Stimulated activated CD4-positive, alpha-beta T cell treated with anti-CD3 and anti-CD28 coated beads, Interleukin-2, amount 100 ng/mL, for 24 hours (primary cell): ENCODE measurements around the gene TBC1D10B.
"Not testable (repeated sequence)": the region's sequence is repeated elsewhere in the genome, so short reads cannot be mapped to it uniquely, and the experiment has no call there.

Source experiments
- DNase-seq, 2 donors: peaks; one replicate each; pipeline ENCODE4 v3.0.0-alpha.2; 2020

TBC1D10B gene

GRCh38 chr16:30354423-30355143, 15.7 kb downstream of the TBC1D10B start:
- peak in 1 of 2 donors; percentile 32 for DNase-seq

- no peak for DNase-seq
Observed at GRCh38 chr16:30353438-30354129, 16.7 kb downstream of the TBC1D10B start.

GRCh38 chr16:30352488-30353401, 17.5 kb downstream of the TBC1D10B start:
- no peak for DNase-seq

GRCh38 chr16:30351586-30352419, 18.5 kb downstream of the TBC1D10B start:
- DNase-seq: no peak

GRCh38 chr16:30351001-30351441, 19.3 kb downstream of the TBC1D10B start:
- no peak for DNase-seq

GRCh38 chr16:30350134-30350871, 20.0 kb downstream of the TBC1D10B start:
- no peak for DNase-seq

GRCh38 chr16:30349675-30350074, 20.6 kb downstream of the TBC1D10B start:
- DNase-seq: no peak

GRCh38 chr16:30348929-30349328, 21.4 kb downstream of the TBC1D10B start:
- DNase-seq: no peak

- DNase-seq: no peak
Observed at GRCh38 chr16:30348113-30348512, 22.2 kb downstream of the TBC1D10B start.

- DNase-seq: no peak
Observed at GRCh38 chr16:30346286-30346685, 24.0 kb downstream of the TBC1D10B start.

GRCh38 chr16:30343491-30343820, 26.8 kb downstream of the TBC1D10B start:
- not testable (repeated sequence) for DNase-seq

- no peak for DNase-seq
Observed at GRCh38 chr16:30342751-30343490, 27.4 kb downstream of the TBC1D10B start.

- not testable (repeated sequence) for DNase-seq
Observed at GRCh38 chr16:30341971-30342370, 28.3 kb downstream of the TBC1D10B start.

- DNase-seq: no peak
Observed at GRCh38 chr16:30340621-30341020, 29.7 kb downstream of the TBC1D10B start.

GRCh38 chr16:30338715-30339114, 31.6 kb downstream of the TBC1D10B start:
- not testable (repeated sequence) for DNase-seq

- DNase-seq: not testable (repeated sequence)
Observed at GRCh38 chr16:30337964-30338357, 32.3 kb downstream of the TBC1D10B start.

- DNase-seq: no peak
Observed at GRCh38 chr16:30335598-30336474, 34.5 kb downstream of the TBC1D10B start.

GRCh38 chr16:30335028-30335597, 35.2 kb downstream of the TBC1D10B start:
- peak; percentile 84 to 86 for DNase-seq

GRCh38 chr16:30334473-30334989, 35.8 kb downstream of the TBC1D10B start:
- DNase-seq: peak; percentile 84 to 87
